H9 (cell line): ENCODE results near the gene HEPHL1. TPM values are rescaled to one million over a fixed set of nuclear protein-coding genes. Genes with fewer than 3 reads are reported as not detected.

ENCODE experiments used
- DNase-seq: peaks from one replicate; pipeline ENCODE4 v3.0.0-alpha.2; 2017
- H2AFZ ChIP-seq: one replicate; pipeline ENCODE4 v1.6.1; 2013; ENCODE audit warnings: mild to moderate bottlenecking, low read length, control low read depth, moderate library complexity
- H2AK5ac ChIP-seq: 2 replicates; pipeline ENCODE4 v1.6.1; 2013; ENCODE audit warnings: low read length, control low read depth, mixed read lengths; ENCODE audit not compliant: insufficient read length
- H2BK120ac ChIP-seq: one replicate; pipeline ENCODE4 v1.6.1; 2013; ENCODE audit warnings: low read depth, mild to moderate bottlenecking, low read length, control low read depth, inconsistent platforms; ENCODE audit not compliant: poor library complexity, severe bottlenecking
- H2BK12ac ChIP-seq: 2 replicates; pipeline ENCODE4 v1.6.1; 2013; ENCODE audit warnings: low read length, control low read depth, mixed read lengths, low read depth; ENCODE audit not compliant: insufficient read length
- H2BK15ac ChIP-seq: 2 replicates; pipeline ENCODE4 v1.6.1; 2013; ENCODE audit warnings: low read depth, low read length, control low read depth
- H2BK20ac ChIP-seq: one replicate; pipeline ENCODE4 v1.6.1; 2013; ENCODE audit warnings: low read depth, mild to moderate bottlenecking, low read length, control low read depth, inconsistent platforms; ENCODE audit not compliant: poor library complexity, severe bottlenecking
- H2BK5ac ChIP-seq: 2 replicates; pipeline ENCODE4 v1.6.1; 2013; ENCODE audit warnings: low read length, control low read depth, mixed read lengths; ENCODE audit not compliant: insufficient read length
- H3K14ac ChIP-seq: 2 replicates; pipeline ENCODE4 v1.6.1; 2013; ENCODE audit warnings: low read length, control low read depth; ENCODE audit not compliant: insufficient read depth
- H3K18ac ChIP-seq: 2 replicates; pipeline ENCODE4 v1.6.1; 2013; ENCODE audit warnings: low read depth, mild to moderate bottlenecking, mixed read lengths, low read length, control low read depth; ENCODE audit not compliant: insufficient read length
- H3K23ac ChIP-seq: 2 replicates; pipeline ENCODE4 v1.6.1; 2013; ENCODE audit warnings: low read length, control low read depth, mixed read lengths, low read depth; ENCODE audit not compliant: insufficient read length
- H3K23me2 ChIP-seq: 2 replicates; pipeline ENCODE4 v1.6.1; 2013; ENCODE audit warnings: low read depth, mild to moderate bottlenecking, mixed read lengths, low read length, control low read depth; ENCODE audit not compliant: insufficient read length, poor library complexity, severe bottlenecking
- H3K27ac ChIP-seq: 2 replicates; pipeline ENCODE4 v1.5.1; 2013; ENCODE audit warnings: low read length, control low read depth, mixed read lengths, low read depth; ENCODE audit not compliant: insufficient read length
- H3K27me3 ChIP-seq: 2 replicates; pipeline ENCODE4 v1.6.1; 2013; ENCODE audit warnings: low read length, control low read depth, inconsistent platforms; ENCODE audit not compliant: insufficient read depth
- H3K4ac ChIP-seq: 2 replicates; pipeline ENCODE4 v1.6.1; 2013; ENCODE audit warnings: low read depth, mild to moderate bottlenecking, control low read depth, inconsistent platforms, low read length, moderate library complexity
- H3K4me1 ChIP-seq: 2 replicates; pipeline ENCODE4 v1.6.1; 2013; ENCODE audit warnings: low read length, control low read depth, inconsistent platforms; ENCODE audit not compliant: insufficient read depth
- H3K4me2 ChIP-seq: 2 replicates; pipeline ENCODE4 v1.6.1; 2013; ENCODE audit warnings: low read length, control low read depth, mixed read lengths; ENCODE audit not compliant: insufficient read length, insufficient read depth
- H3K56ac ChIP-seq: 2 replicates; pipeline ENCODE4 v1.6.1; 2013; ENCODE audit warnings: low read depth, mild to moderate bottlenecking, mixed read lengths, low read length, control low read depth; ENCODE audit not compliant: insufficient read length
- H3K79me1 ChIP-seq: 2 replicates; pipeline ENCODE4 v1.6.1; 2013; ENCODE audit warnings: low read depth, mild to moderate bottlenecking, moderate library complexity, low read length, control low read depth, inconsistent platforms; ENCODE audit not compliant: insufficient read depth, poor library complexity, severe bottlenecking
- H3K79me2 ChIP-seq: 2 replicates; pipeline ENCODE4 v1.6.1; 2013; ENCODE audit warnings: low read length, control low read depth, inconsistent platforms; ENCODE audit not compliant: insufficient read depth
- H3K9ac ChIP-seq: 2 replicates; pipeline ENCODE4 v1.6.1; 2013; ENCODE audit warnings: low read length, control low read depth, mixed read lengths; ENCODE audit not compliant: insufficient read length; ENCODE audit errors: extremely low read depth
- H3K9me3 ChIP-seq: one replicate; pipeline ENCODE4 v1.6.1; 2013; ENCODE audit warnings: low read depth, low read length, inconsistent platforms; ENCODE audit not compliant: control insufficient read depth
- H3T11ph ChIP-seq: one replicate; pipeline ENCODE4 v1.6.1; 2013; ENCODE audit warnings: mild to moderate bottlenecking, low read length, control low read depth, inconsistent platforms
- H4K20me1 ChIP-seq: one replicate; pipeline ENCODE4 v1.6.1; 2013; ENCODE audit not compliant: control insufficient read depth, insufficient read length, insufficient read depth
- H4K5ac ChIP-seq: 2 replicates; pipeline ENCODE4 v1.6.1; 2013; ENCODE audit warnings: low read depth, mild to moderate bottlenecking, mixed read lengths, low read length, control low read depth; ENCODE audit not compliant: insufficient read length
- H4K8ac ChIP-seq: replicated peaks from 2 replicates; pipeline ENCODE4 v1.6.1; 2013; ENCODE audit warnings: low read length, control low read depth, mixed read lengths, low read depth; ENCODE audit not compliant: insufficient read length
- H4K91ac ChIP-seq: 2 replicates; pipeline ENCODE4 v1.6.1; 2013; ENCODE audit warnings: low read depth, mild to moderate bottlenecking, moderate library complexity, mixed read lengths, low read length, control low read depth; ENCODE audit not compliant: insufficient read length
- H3K27ac Mint-ChIP-seq, 3 experiments: 2 replicates in 2 of 3; 3 replicates in 1 of 3; pipeline ENCODE4 v1.8.0; 2020 to 2021; ENCODE audit warnings: mixed read lengths in 3 of 3, mild to moderate bottlenecking in 1 of 3, moderate library complexity in 1 of 3
- H3K27me3 Mint-ChIP-seq: 2 replicates; pipeline ENCODE4 v1.8.0; 2021; ENCODE audit warnings: low read depth, mild to moderate bottlenecking, moderate library complexity, mixed read lengths
- H3K36me3 Mint-ChIP-seq, 3 experiments: 2 replicates in 2 of 3; 3 replicates in 1 of 3; pipeline ENCODE4 v1.8.0; 2020 to 2021; ENCODE audit warnings: low read depth in 3 of 3, mixed read lengths in 3 of 3; ENCODE audit not compliant: insufficient read depth in 1 of 3
- H3K4me1 Mint-ChIP-seq, 2 experiments: 2 replicates each; pipeline ENCODE4 v1.8.0; 2020; ENCODE audit warnings: mixed read lengths in 2 of 2
- H3K4me3 Mint-ChIP-seq, 2 experiments: 2 replicates in 1 of 2; 3 replicates in 1 of 2; pipeline ENCODE4 v1.8.0; 2020 to 2021; ENCODE audit warnings: mild to moderate bottlenecking in 2 of 2, mixed read lengths in 2 of 2, moderate library complexity in 1 of 2
- H3K9me3 Mint-ChIP-seq, 2 experiments: 2 replicates in 1 of 2; 3 replicates in 1 of 2; pipeline ENCODE4 v1.8.0; 2020; ENCODE audit warnings: mild to moderate bottlenecking in 2 of 2, mixed read lengths in 2 of 2, moderate library complexity in 1 of 2
- WGBS: extraction: QIAGEN DNeasy Blood & Tissue Kit; methylation state at CpG from one replicate; pipeline ENCODE4 v1.1.7; 2013; ENCODE audit warnings: missing lambda C conversion rate, low lambda C conversion rate, mixed read lengths; ENCODE audit not compliant: insufficient read length; ENCODE audit errors: extremely low coverage; 5-methylcytosine and 5-hydroxymethylcytosine counted together
- total RNA-seq: library from RNA; stranded (reverse); gene quantifications from 2 replicates; pipeline ENCODE4 v1.2.1, GENCODE V29; 2021
- TF ChIP-seq, protein P1 (sequence below): fragments of 200-600 bp; sonication (generic); conservative IDR thresholded peaks from 3 replicates; pipeline ENCODE4 v1.8.0; 2021; ENCODE audit warnings: antibody characterized with exemption, mild to moderate bottlenecking

The HEPHL1 gene
- total RNA-seq, 1 experiment from 2014 or later: not detected

DNA sequence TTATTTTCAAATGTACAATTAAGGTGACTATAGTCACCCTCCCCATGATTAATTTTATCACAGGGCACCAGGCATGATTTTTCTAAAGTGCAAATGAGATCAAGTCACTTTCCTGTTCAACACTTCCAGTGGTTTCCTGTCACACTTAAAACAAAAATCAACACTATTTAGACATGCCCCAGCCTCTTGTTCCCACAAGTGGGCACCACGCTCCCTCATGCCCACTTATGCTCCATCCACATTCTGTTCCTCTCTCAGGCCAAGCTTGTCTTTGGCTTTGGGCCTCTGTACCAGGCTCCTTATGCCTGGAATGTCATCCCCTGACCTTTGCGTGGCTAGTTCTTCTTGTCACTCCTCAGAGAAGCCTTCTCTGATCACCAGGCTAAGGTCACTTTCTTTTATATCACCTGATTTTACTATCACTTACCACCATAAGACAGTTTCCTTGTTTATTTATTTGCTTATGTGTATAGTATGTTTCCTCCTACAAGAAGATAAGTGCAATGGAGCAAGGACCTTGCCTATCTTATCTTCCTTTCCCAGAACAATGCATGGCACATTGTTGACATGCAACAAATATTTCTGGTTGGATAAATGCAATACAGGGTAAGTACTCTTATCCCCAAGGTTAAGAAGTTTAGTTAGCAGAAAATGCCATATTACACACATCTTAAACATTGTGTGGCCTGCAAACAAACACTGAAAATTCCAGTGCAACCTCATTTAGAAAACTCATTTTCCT lies 56.6 kb downstream of the HEPHL1 start:
- H3K23ac ChIP-seq: no peak overlapping the region
- Mint-ChIP-seq H3K27ac (peak overlapping the region in 1 of 3 experiments; percentile 25; a peak in 1 of 7 replicates), H3K4me3 (no peak overlapping the region), H3K36me3 (no peaks in the 10 kb centered on the region; a peak in 2 of 7 replicates), H3K27me3 (no peaks in the 10 kb centered on the region; the same call in 1 of the 2 replicates), H3K9me3 (no peaks in the 10 kb centered on the region; a peak in 1 of 5 replicates), H3K4me1 (no peaks in the 10 kb centered on the region)
- no peak overlapping the region for H2BK120ac ChIP-seq
- H3K23me2 ChIP-seq: no peaks in the 10 kb centered on the region
- no peak overlapping the region for H3K9ac ChIP-seq
- no peaks in the 10 kb centered on the region for H3K9me3 ChIP-seq
- no peak overlapping the region for H2BK5ac ChIP-seq
- H3K79me1 ChIP-seq: no peaks in the 10 kb centered on the region
- H4K5ac ChIP-seq: no peak overlapping the region
- H3K4ac ChIP-seq: no peak overlapping the region
- H3K4me2 ChIP-seq: no peak overlapping the region
- H3K4me1 ChIP-seq: no peaks in the 10 kb centered on the region
- no peak overlapping the region for H2BK12ac ChIP-seq
- WGBS: no CpG with 5 or more reads among the region's 2 CpGs
- H3T11ph ChIP-seq: no peak overlapping the region
- no peaks in the 10 kb centered on the region for H4K20me1 ChIP-seq
- TF ChIP-seq, protein P1, sequence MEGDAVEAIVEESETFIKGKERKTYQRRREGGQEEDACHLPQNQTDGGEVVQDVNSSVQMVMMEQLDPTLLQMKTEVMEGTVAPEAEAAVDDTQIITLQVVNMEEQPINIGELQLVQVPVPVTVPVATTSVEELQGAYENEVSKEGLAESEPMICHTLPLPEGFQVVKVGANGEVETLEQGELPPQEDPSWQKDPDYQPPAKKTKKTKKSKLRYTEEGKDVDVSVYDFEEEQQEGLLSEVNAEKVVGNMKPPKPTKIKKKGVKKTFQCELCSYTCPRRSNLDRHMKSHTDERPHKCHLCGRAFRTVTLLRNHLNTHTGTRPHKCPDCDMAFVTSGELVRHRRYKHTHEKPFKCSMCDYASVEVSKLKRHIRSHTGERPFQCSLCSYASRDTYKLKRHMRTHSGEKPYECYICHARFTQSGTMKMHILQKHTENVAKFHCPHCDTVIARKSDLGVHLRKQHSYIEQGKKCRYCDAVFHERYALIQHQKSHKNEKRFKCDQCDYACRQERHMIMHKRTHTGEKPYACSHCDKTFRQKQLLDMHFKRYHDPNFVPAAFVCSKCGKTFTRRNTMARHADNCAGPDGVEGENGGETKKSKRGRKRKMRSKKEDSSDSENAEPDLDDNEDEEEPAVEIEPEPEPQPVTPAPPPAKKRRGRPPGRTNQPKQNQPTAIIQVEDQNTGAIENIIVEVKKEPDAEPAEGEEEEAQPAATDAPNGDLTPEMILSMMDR: no peak
- no peak overlapping the region for H3K56ac ChIP-seq
- H3K27me3 ChIP-seq: no peaks in the 10 kb centered on the region
- no peak overlapping the region for H2AFZ ChIP-seq
- no peak overlapping the region for H2BK20ac ChIP-seq
- H3K79me2 ChIP-seq: no peaks in the 10 kb centered on the region
- no peak overlapping the region for H4K91ac ChIP-seq
- no peak overlapping the region for H4K8ac ChIP-seq
- H3K27ac ChIP-seq: no peak overlapping the region
- H2BK15ac ChIP-seq: no peak overlapping the region
- no peak for DNase-seq
- H2AK5ac ChIP-seq: no peak overlapping the region
- H3K14ac ChIP-seq: no peak overlapping the region
- no peak overlapping the region for H3K18ac ChIP-seq
